NCI-H187 treated with DMSO at 0.1 percent for 48 hours (cell line): ENCODE measurements around the gene BNIP1.

Experiments used
- DNase-seq: peaks from one replicate; lab custom pipeline; 2025; lab: John Stamatoyannopoulos, UW

BNIP1 gene

GRCh38 chr5:173165177-173166016 is 21.1 kb downstream of the BNIP1 start:
- no peak for DNase-seq

GRCh38 chr5:173172166-173172565 is 27.8 kb downstream of the BNIP1 start:
- no peak for DNase-seq

GRCh38 chr5:173175523-173175922 is 31.2 kb downstream of the BNIP1 start:
- DNase-seq: no peak

GRCh38 chr5:173178369-173178910 is 34.1 kb downstream of the BNIP1 start:
- no peak for DNase-seq

GRCh38 chr5:173180331-173180730 is 36.0 kb downstream of the BNIP1 start:
- no peak for DNase-seq

- no peak for DNase-seq
Measured at GRCh38 chr5:173187054-173187743, 42.9 kb downstream of the BNIP1 start.

- no peak for DNase-seq
Measured at GRCh38 chr5:173188280-173188679, 43.9 kb downstream of the BNIP1 start.

GRCh38 chr5:173191015-173191414 is 46.7 kb downstream of the BNIP1 start:
- no peak for DNase-seq

GRCh38 chr5:173191561-173191960 is 47.2 kb downstream of the BNIP1 start:
- no peak for DNase-seq

- no peak for DNase-seq
Measured at GRCh38 chr5:173192561-173192960, 48.2 kb downstream of the BNIP1 start.

- no peak for DNase-seq
Measured at GRCh38 chr5:173196133-173196952, 52.0 kb downstream of the BNIP1 start.

- DNase-seq: no peak
Measured at GRCh38 chr5:173197375-173197891, 53.1 kb downstream of the BNIP1 start.

GRCh38 chr5:173198049-173198448 is 53.7 kb downstream of the BNIP1 start:
- DNase-seq: no peak

- no peak for DNase-seq
Measured at GRCh38 chr5:173200356-173200755, 56.0 kb downstream of the BNIP1 start.

GRCh38 chr5:173201636-173202265 is 57.4 kb downstream of the BNIP1 start:
- DNase-seq: no peak

- DNase-seq: no peak
Measured at GRCh38 chr5:173202266-173202875, 58.0 kb downstream of the BNIP1 start.

- no peak for DNase-seq
Measured at GRCh38 chr5:173204185-173204979, 60.1 kb downstream of the BNIP1 start.

- no peak for DNase-seq
Measured at GRCh38 chr5:173205916-173206315, 61.6 kb downstream of the BNIP1 start.

- DNase-seq: no peak
Measured at GRCh38 chr5:173208296-173208695, 64.0 kb downstream of the BNIP1 start.

- DNase-seq: no peak
Measured at GRCh38 chr5:173210877-173211276, 66.5 kb downstream of the BNIP1 start.
